Activated CD8-positive, alpha-beta memory T cell treated with anti-CD3 and anti-CD28 coated beads for 24 hours (primary cell): ENCODE data around the gene IMMT.

Source experiments
- DNase-seq: peaks from one replicate; pipeline ENCODE4 v3.0.0-alpha.2; 2020

Gene IMMT

GRCh38 chr2:86138736-86139625 is 56.3 kb downstream of the IMMT start:
- DNase-seq: no peak

- no peak for DNase-seq
These were observed 59.1 kb downstream of the IMMT start for GRCh38 chr2:86136141-86136540.

GRCh38 chr2:86135653-86136052 is 59.6 kb downstream of the IMMT start:
- no peak for DNase-seq

- DNase-seq: no peak
These were observed 60.6 kb downstream of the IMMT start for GRCh38 chr2:86134709-86135108.

GRCh38 chr2:86124683-86125082 is 70.6 kb downstream of the IMMT start:
- DNase-seq: no peak

GRCh38 chr2:86123328-86123925 is 71.8 kb downstream of the IMMT start:
- DNase-seq: no peak

GRCh38 chr2:86118130-86118529 is 77.1 kb downstream of the IMMT start:
- no peak for DNase-seq

- no peak for DNase-seq
These were observed 88.2 kb downstream of the IMMT start for GRCh38 chr2:86107031-86107430.

- peak; percentile 95 for DNase-seq
These were observed 89.0 kb downstream of the IMMT start, which contains the start of gene PTCD3 for GRCh38 chr2:86105969-86106945. Gene PTCD3 (plus strand): TSS chr2:86106235. CDS start chr2:86106248, 13 bp downstream.

GRCh38 chr2:86105252-86105968 is 89.9 kb downstream of the IMMT start, which contains the start of gene POLR1A:
Gene POLR1A (minus strand): TSS chr2:86105886. CDS start chr2:86105776, 110 bp downstream.
- DNase-seq: peak; percentile 90

GRCh38 chr2:86102157-86102556 is 93.1 kb downstream of the IMMT start:
- DNase-seq: no peak

- no peak for DNase-seq
These were observed 97.3 kb downstream of the IMMT start for GRCh38 chr2:86097913-86098312.

- DNase-seq: no peak
These were observed 98.0 kb downstream of the IMMT start for GRCh38 chr2:86097114-86097896.

- no peak for DNase-seq
These were observed 101.0 kb downstream of the IMMT start for GRCh38 chr2:86094229-86094628.
